Activated naive CD4-positive, alpha-beta T cell treated with anti-CD3 and anti-CD28 coated beads, Interleukin-2, amount 10 ng/mL, durations not matched to agents 7 days and 5 days (primary cell): Measurements from ENCODE around the gene ITFG2.
"Not testable (repeated sequence)": the region's sequence is repeated elsewhere in the genome, so short reads cannot be mapped to it uniquely, and the experiment has no call there.

Source experiments
- CTCF ChIA-PET: fragments of 350-600 bp; sonication (Branson Sonifier 250); formaldehyde crosslinking; loops from one replicate; lab custom pipeline; 2021; ENCODE audit warnings: antibody characterized with exemption; lab: Charles Lee
- DNase-seq: peaks from one replicate; pipeline ENCODE4 v3.0.0-alpha.2; 2020
- H3K27ac Mint-ChIP-seq: one replicate; pipeline ENCODE4 v1.8.0; 2021; ENCODE audit warnings: mild to moderate bottlenecking, moderate library complexity, mixed read lengths
- H3K27me3 Mint-ChIP-seq: one replicate; pipeline ENCODE4 v1.8.0; 2021; ENCODE audit warnings: mild to moderate bottlenecking, mixed read lengths
- H3K36me3 Mint-ChIP-seq: one replicate; pipeline ENCODE4 v1.8.0; 2021; ENCODE audit warnings: mixed read lengths
- H3K4me1 Mint-ChIP-seq: one replicate; pipeline ENCODE4 v1.8.0; 2021; ENCODE audit warnings: mixed read lengths
- H3K4me3 Mint-ChIP-seq: one replicate; pipeline ENCODE4 v1.8.0; 2021; ENCODE audit warnings: mild to moderate bottlenecking, moderate library complexity, mixed read lengths
- H3K9me3 Mint-ChIP-seq: one replicate; pipeline ENCODE4 v1.8.0; 2021; ENCODE audit warnings: mixed read lengths

ITFG2 gene

GRCh38 chr12:2812290-2813213 lies at the start of gene ITFG2:
Gene ITFG2, plus strand, starts transcription at chr12:2812668. Its CDS starts 93 bp downstream, at chr12:2812761.
- Mint-ChIP-seq H3K9me3 (no peaks in the 10 kb centered on the region), H3K36me3 (peaks cover 4% of the 10 kb centered on the region), H3K27me3 (peaks cover 4% of the 10 kb centered on the region), H3K27ac (peak within 1 kb of the TSS; percentile 95), H3K4me1 (peaks cover 29% of the 10 kb centered on the region), H3K4me3 (peak within 1 kb of the TSS; percentile 98)
- DNase-seq = peak; percentile 99
- CTCF ChIA-PET = interaction anchor here (0.8 to 3.4 kb wide), 7 partner anchors 11 to 133 kb away, joined by 3 to 21 read pairs (median 3); partner anchors contain the start of gene FKBP4

- Mint-ChIP-seq H3K27ac (no peak overlapping the region), H3K36me3 (no peaks in the 10 kb centered on the region), H3K4me3 (no peak overlapping the region), H3K4me1 (no peaks in the 10 kb centered on the region), H3K27me3 (no peaks in the 10 kb centered on the region), H3K9me3 (no peaks in the 10 kb centered on the region)
- DNase-seq = no peak
- CTCF ChIA-PET = no interaction called here
Observed at GRCh38 chr12:2764398-2764797, 48.1 kb upstream of the ITFG2 start.

GRCh38 chr12:2765052-2765451 lies 47.4 kb upstream of the ITFG2 start:
- H3K36me3 Mint-ChIP-seq = no peaks in the 10 kb centered on the region
- no peak overlapping the region for H3K4me3 Mint-ChIP-seq
- no peak for DNase-seq
- no peaks in the 10 kb centered on the region for H3K4me1 Mint-ChIP-seq
- no peak overlapping the region for H3K27ac Mint-ChIP-seq
- no peaks in the 10 kb centered on the region for H3K9me3 Mint-ChIP-seq
- CTCF ChIA-PET = no interaction called here
- no peaks in the 10 kb centered on the region for H3K27me3 Mint-ChIP-seq

GRCh38 chr12:2765608-2766007 lies 46.9 kb upstream of the ITFG2 start:
- Mint-ChIP-seq H3K4me1 (no peaks in the 10 kb centered on the region), H3K4me3 (no peak overlapping the region), H3K9me3 (no peaks in the 10 kb centered on the region), H3K27ac (no peak overlapping the region), H3K36me3 (no peaks in the 10 kb centered on the region), H3K27me3 (no peaks in the 10 kb centered on the region)
- CTCF ChIA-PET = no interaction called here
- no peak for DNase-seq

GRCh38 chr12:2768224-2768961 lies 44.1 kb upstream of the ITFG2 start:
- Mint-ChIP-seq H3K27ac (no peak overlapping the region), H3K9me3 (no peaks in the 10 kb centered on the region), H3K4me1 (no peaks in the 10 kb centered on the region), H3K27me3 (peaks cover 3% of the 10 kb centered on the region), H3K4me3 (no peak overlapping the region), H3K36me3 (no peaks in the 10 kb centered on the region)
- no peak for DNase-seq
- CTCF ChIA-PET = no interaction called here

GRCh38 chr12:2769866-2770533 lies 42.5 kb upstream of the ITFG2 start:
- CTCF ChIA-PET = no interaction called here
- H3K36me3 Mint-ChIP-seq = no peaks in the 10 kb centered on the region
- no peaks in the 10 kb centered on the region for H3K4me1 Mint-ChIP-seq
- H3K27ac Mint-ChIP-seq = no peak overlapping the region
- H3K9me3 Mint-ChIP-seq = no peaks in the 10 kb centered on the region
- no peak overlapping the region for H3K4me3 Mint-ChIP-seq
- DNase-seq = no peak
- peaks cover 6% of the 10 kb centered on the region for H3K27me3 Mint-ChIP-seq

- H3K36me3 Mint-ChIP-seq, H3K27ac Mint-ChIP-seq, H3K9me3 Mint-ChIP-seq, CTCF ChIA-PET, H3K4me3 Mint-ChIP-seq, H3K27me3 Mint-ChIP-seq, DNase-seq, H3K4me1 Mint-ChIP-seq: not testable (repeated sequence)
Observed at GRCh38 chr12:2770544-2770943, 41.9 kb upstream of the ITFG2 start.

GRCh38 chr12:2772370-2772769 lies 40.1 kb upstream of the ITFG2 start:
- Mint-ChIP-seq H3K4me1 (no peaks in the 10 kb centered on the region), H3K9me3 (no peaks in the 10 kb centered on the region), H3K27me3 (peaks cover 11% of the 10 kb centered on the region), H3K36me3 (no peaks in the 10 kb centered on the region), H3K4me3 (no peak overlapping the region), H3K27ac (no peak overlapping the region)
- DNase-seq = no peak
- CTCF ChIA-PET = interaction anchor here (0.8 kb wide), 1 partner anchor 89 kb away, joined by 4 read pairs; no protein-coding TSS in a partner anchor

GRCh38 chr12:2773199-2773875 lies 39.1 kb upstream of the ITFG2 start:
- H3K27me3 Mint-ChIP-seq = peaks cover 14% of the 10 kb centered on the region
- no peaks in the 10 kb centered on the region for H3K36me3 Mint-ChIP-seq
- DNase-seq = no peak
- CTCF ChIA-PET = interaction anchor here (0.8 kb wide), 1 partner anchor 90 kb away, joined by 4 read pairs; no protein-coding TSS in a partner anchor
- no peak overlapping the region for H3K27ac Mint-ChIP-seq
- no peak overlapping the region for H3K4me3 Mint-ChIP-seq
- no peaks in the 10 kb centered on the region for H3K9me3 Mint-ChIP-seq
- no peaks in the 10 kb centered on the region for H3K4me1 Mint-ChIP-seq

- CTCF ChIA-PET = no interaction called here
Observed at GRCh38 chr12:2775431-2775830, 37.0 kb upstream of the ITFG2 start.

GRCh38 chr12:2776129-2776806 lies 36.2 kb upstream of the ITFG2 start:
- Mint-ChIP-seq H3K4me1 (no peaks in the 10 kb centered on the region), H3K4me3 (no peak overlapping the region), H3K36me3 (no peaks in the 10 kb centered on the region), H3K27me3 (peaks cover 14% of the 10 kb centered on the region), H3K27ac (no peak overlapping the region), H3K9me3 (no peaks in the 10 kb centered on the region)
- no peak for DNase-seq
- CTCF ChIA-PET = no interaction called here

More at GRCh38 chr12:2775431-2775830, 37.0 kb upstream of the ITFG2 start:
- no peak overlapping the region for H3K27ac Mint-ChIP-seq
- H3K9me3 Mint-ChIP-seq = no peaks in the 10 kb centered on the region
- H3K4me1 Mint-ChIP-seq = no peaks in the 10 kb centered on the region
- H3K27me3 Mint-ChIP-seq = peaks cover 14% of the 10 kb centered on the region
- no peaks in the 10 kb centered on the region for H3K36me3 Mint-ChIP-seq
- no peak overlapping the region for H3K4me3 Mint-ChIP-seq
- DNase-seq = no peak

GRCh38 chr12:2779281-2779680 lies 33.2 kb upstream of the ITFG2 start:
- peaks cover 5% of the 10 kb centered on the region for H3K4me1 Mint-ChIP-seq
- DNase-seq = no peak
- H3K9me3 Mint-ChIP-seq = no peaks in the 10 kb centered on the region
- no peak overlapping the region for H3K27ac Mint-ChIP-seq
- no peak overlapping the region for H3K4me3 Mint-ChIP-seq
- CTCF ChIA-PET = interaction anchor here (0.8 kb wide), 1 partner anchor 97 kb away, joined by 3 read pairs; no protein-coding TSS in a partner anchor
- H3K27me3 Mint-ChIP-seq = peaks cover 24% of the 10 kb centered on the region
- H3K36me3 Mint-ChIP-seq = no peaks in the 10 kb centered on the region

GRCh38 chr12:2783936-2784600 lies 28.4 kb upstream of the ITFG2 start:
- Mint-ChIP-seq H3K36me3 (no peaks in the 10 kb centered on the region), H3K4me3 (peak overlapping the region; percentile 36), H3K27me3 (peaks cover 23% of the 10 kb centered on the region), H3K4me1 (peaks cover 8% of the 10 kb centered on the region), H3K27ac (no peak overlapping the region), H3K9me3 (no peaks in the 10 kb centered on the region)
- CTCF ChIA-PET = interaction anchor here (0.5 to 3.8 kb wide), 13 partner anchors 9 to 115 kb away, joined by 3 to 50 read pairs (median 3); partner anchors contain the start of gene FKBP4
- peak; percentile 65 for DNase-seq
